GM10266 (cell line): Measurements from ENCODE around the gene SHISAL2A.

Source experiments
- DNase-seq: peaks from one replicate; pipeline ENCODE4 v3.0.0; 2012; ENCODE audit errors: extremely low spot score
- TF ChIP-seq, protein P1 (sequence below): IDR thresholded peaks from 2 replicates; pipeline ENCODE4 v1.5.1; 2012; ENCODE audit warnings: mild to moderate bottlenecking, low read depth; ENCODE audit not compliant: control insufficient read depth, insufficient read depth; ENCODE audit errors: missing control alignments

SHISAL2A gene

GRCh38 chr1:52676249-52676903, 43.4 kb downstream of the SHISAL2A start:
- no peak for DNase-seq
- TF ChIP-seq, protein P1, sequence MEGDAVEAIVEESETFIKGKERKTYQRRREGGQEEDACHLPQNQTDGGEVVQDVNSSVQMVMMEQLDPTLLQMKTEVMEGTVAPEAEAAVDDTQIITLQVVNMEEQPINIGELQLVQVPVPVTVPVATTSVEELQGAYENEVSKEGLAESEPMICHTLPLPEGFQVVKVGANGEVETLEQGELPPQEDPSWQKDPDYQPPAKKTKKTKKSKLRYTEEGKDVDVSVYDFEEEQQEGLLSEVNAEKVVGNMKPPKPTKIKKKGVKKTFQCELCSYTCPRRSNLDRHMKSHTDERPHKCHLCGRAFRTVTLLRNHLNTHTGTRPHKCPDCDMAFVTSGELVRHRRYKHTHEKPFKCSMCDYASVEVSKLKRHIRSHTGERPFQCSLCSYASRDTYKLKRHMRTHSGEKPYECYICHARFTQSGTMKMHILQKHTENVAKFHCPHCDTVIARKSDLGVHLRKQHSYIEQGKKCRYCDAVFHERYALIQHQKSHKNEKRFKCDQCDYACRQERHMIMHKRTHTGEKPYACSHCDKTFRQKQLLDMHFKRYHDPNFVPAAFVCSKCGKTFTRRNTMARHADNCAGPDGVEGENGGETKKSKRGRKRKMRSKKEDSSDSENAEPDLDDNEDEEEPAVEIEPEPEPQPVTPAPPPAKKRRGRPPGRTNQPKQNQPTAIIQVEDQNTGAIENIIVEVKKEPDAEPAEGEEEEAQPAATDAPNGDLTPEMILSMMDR: no peak

DNA sequence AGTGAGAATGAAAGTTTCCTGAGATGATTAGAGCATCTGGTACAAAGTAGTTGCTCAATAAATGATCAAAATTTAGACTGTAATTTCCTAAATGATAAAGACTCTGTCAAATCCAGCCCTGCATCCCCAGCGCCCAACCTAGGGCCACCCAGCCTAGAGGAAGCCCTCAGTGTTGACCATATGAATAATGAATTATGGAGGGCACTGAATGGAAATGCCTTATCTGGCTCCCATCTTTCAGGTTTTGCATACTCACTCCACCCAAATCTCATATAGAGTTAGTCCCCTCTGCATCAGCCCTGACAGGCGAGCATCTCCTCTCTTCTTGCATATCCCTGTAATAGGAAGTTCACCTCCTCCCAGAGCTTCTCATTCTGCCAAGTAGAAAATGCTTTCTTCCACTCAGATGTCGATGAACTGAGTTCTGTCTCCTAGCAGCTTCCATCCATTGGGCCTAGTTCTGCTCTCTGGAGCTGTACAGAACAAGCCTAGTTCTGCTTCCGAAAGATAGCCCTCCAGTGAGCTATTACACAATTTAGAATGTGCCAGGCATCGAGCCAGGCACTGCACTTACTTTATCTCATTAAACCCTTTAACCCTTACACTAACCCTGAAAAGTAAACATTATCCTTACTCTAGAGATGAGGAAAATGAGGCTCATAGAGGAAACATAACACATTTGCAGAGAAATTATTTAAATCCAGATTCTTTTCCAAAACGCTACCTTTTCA, 44.3 kb downstream of the SHISAL2A start:
- DNase-seq: no peak
- TF ChIP-seq, protein P1: no peak

DNA sequence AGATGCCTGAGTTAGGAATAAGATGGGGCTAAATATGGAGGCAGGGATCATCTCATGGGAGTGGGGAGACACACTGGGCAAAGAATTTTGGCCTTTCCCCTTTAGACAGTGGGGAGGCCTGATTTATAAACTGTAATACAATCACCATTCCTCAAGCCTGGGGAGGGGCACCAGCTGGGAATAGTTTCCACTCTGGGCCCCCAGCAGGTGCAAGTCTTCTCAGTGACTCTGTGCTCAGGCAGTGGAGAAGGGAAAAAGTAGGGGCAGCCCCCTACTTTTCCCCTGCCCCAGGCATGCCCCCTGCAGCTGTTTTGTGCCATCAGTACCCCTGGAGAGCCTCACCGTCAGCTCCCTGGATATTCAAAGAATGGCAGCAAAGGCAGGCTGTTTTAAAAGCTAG, 46.1 kb downstream of the SHISAL2A start:
- no peak for DNase-seq
- TF ChIP-seq, protein P1: no peak

- TF ChIP-seq, protein P1: no peak
Observed at GRCh38 chr1:52679498-52679897, 46.5 kb downstream of the SHISAL2A start.

GRCh38 chr1:52680353-52680752, 47.4 kb downstream of the SHISAL2A start:
- DNase-seq: no peak
- TF ChIP-seq, protein P1: no peak

More at GRCh38 chr1:52679498-52679897, 46.5 kb downstream of the SHISAL2A start:
- no peak for DNase-seq

DNA sequence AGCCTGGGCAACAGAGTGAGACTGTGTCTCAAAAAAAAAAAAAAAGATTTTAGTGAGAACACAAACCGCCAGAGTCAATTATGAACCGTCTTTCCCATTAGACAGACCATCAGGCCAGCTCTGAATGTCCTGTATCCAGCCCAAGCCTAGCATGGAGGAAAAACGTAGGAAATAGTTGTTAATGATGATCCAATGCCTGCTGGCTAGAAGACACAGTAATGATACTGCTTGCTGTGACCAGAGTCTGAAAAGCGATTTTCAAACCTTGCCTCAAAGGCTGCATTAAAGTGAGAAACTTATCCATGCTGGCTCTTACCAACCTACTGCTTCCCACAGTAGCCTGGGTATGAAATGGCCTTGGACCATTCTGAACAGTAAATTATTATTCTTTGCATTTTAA, 48.2 kb downstream of the SHISAL2A start:
- TF ChIP-seq, protein P1: no peak
- DNase-seq: no peak

DNA sequence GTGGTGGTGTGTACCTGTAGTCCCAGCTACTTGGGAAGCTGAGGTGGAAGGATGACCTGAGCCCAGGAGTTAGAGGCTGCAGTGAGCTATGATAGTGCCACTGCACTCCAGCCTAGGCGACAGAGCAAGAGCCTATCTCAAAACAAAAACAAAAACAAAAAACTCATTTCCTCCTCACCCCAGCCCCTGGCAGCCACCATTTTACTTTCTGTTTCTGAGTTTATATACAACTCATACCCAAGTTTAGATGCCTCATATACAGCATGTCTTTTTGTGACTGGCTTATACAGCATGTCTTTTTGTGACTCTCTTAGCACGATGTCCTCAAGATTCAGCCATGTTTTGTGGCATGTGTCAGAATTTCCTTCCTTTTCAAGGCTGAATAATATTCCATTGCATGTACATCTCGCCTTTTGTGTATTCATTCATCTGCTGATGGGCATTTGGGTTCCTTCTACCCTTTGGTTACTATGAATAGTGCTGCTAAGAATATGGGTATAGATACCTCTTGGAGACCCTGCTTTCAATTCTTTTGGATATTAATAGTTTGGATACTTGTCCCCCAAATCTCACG, 50.5 kb downstream of the SHISAL2A start:
- TF ChIP-seq, protein P1: no peak

More for the DNA sequence above, 50.5 kb downstream of the SHISAL2A start:
- no peak for DNase-seq
